ENCODE results near the gene CEPT1.

CEPT1 gene

DNA sequence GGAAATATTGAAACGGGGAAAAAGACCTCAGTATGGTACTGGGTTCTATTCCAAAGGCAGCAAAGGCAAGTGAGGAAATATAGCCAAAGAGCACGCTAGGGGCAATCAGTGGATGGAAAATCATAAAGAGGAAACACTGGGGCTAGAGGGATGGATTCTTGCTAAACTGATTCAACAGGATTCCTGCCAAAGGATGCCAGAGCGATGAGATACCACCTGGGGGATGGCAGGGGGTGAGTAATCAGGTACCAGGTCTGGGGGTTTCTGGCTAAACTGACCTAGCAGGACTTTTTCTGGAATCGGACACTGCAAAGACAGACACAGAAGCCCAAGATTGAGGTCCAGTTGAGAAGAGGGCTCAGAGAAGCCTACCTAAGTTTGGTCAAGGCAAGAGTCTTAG, 94.2 kb downstream of the CEPT1 start:
- DNase-seq, result no peak

All from hippocampal formation (tissue), 2 donors.